ENCODE data around the gene PRDM8. TPM values are rescaled to one million over a fixed set of nuclear protein-coding genes. Genes with fewer than 3 reads are reported as not detected.
"Not testable (repeated sequence)": the region's sequence is repeated elsewhere in the genome, so short reads cannot be mapped to it uniquely, and the experiment has no call there.

The PRDM8 gene
- total and polyA plus RNA-seq, 2 donors: 7.5 to 13.7 TPM

DNA sequence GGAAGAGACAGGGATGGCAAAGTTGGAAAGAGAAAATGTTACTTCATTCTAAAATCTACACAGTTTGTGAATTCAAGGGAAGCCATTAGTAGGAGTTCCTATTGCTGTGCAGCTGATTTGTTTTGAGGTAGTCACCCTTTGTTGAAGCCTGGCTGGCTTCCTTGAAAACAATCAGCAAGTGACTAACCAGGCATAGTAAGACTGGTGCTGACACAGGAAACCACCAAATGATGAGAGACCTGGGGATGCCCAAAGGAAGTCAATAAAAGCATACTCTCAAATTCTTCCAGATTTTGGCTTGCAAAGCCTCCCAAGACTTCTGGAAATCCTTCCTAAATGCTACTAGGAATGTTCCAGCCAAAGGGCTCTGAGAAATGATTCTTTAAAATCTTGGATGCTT lies 23.9 kb upstream of the PRDM8 start:
- H3K4me3 ChIP-seq (ENCODE audit: low read depth, low read length): no peak overlapping the region

DNA sequence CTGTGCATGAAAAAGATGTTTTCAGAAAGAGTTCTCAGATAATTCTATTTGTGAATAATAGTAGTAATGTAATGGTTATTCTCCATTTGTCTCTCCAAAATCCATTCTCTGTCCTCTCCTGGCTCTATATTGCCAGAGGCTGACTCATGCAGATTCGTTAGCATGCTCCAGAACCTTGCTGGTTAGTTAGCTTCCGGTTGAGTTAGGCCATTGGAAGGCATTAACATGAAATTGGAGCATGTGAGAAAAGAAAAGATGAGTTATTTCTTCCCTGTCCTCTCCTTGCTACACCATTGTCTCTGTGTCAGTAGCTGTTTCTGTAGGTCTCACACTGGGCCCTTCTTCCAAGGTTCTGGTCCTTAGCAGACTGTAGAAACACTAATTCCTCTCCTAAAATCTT lies 23.5 kb upstream of the PRDM8 start:
- 76% methylated on average over 2 of the region's 2 CpGs for WGBS

More for the DNA sequence above, 23.9 kb upstream of the PRDM8 start:
- H3K4me1 ChIP-seq (ENCODE audit: insufficient read depth): no peaks in the 10 kb centered on the region
- DNase-seq (ENCODE audit: extremely low spot score): no peak
- H3K36me3 ChIP-seq (ENCODE audit: insufficient read depth): no peaks in the 10 kb centered on the region
- H3K27ac ChIP-seq (ENCODE audit: low read depth): no peak overlapping the region

DNA sequence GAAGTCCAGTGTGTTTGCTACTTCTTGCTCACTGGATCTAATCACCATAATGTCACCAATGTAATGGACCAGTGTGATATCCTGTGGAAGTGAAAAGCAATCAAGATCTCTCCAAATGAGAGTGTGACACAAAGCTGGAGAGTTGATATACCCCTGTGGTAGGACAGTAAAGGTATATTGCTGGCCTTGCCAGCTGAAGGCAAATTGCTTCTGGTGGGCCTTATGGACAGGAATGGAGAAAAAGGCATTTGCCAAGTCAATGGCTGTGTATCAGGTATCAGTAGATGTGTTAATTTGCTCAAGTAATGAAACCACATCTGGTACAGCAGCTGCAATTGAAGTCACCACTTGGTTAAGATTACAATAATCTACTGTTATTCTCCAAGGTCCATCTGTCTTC lies 19.5 kb upstream of the PRDM8 start:
- not testable (repeated sequence) for H3K27ac ChIP-seq (ENCODE audit: low read depth); H3K4me1 ChIP-seq (ENCODE audit: insufficient read depth); H3K4me3 ChIP-seq (ENCODE audit: low read depth, low read length); DNase-seq (ENCODE audit: extremely low spot score); H3K36me3 ChIP-seq (ENCODE audit: insufficient read depth)

More for the DNA sequence above, 23.5 kb upstream of the PRDM8 start:
- DNase-seq (ENCODE audit: extremely low spot score): no peak
- H3K4me3 ChIP-seq (ENCODE audit: low read depth, low read length): no peak overlapping the region
- no peak overlapping the region for H3K27ac ChIP-seq (ENCODE audit: low read depth)
- no peaks in the 10 kb centered on the region for H3K4me1 ChIP-seq (ENCODE audit: insufficient read depth)
- no peaks in the 10 kb centered on the region for H3K36me3 ChIP-seq (ENCODE audit: insufficient read depth)

DNA sequence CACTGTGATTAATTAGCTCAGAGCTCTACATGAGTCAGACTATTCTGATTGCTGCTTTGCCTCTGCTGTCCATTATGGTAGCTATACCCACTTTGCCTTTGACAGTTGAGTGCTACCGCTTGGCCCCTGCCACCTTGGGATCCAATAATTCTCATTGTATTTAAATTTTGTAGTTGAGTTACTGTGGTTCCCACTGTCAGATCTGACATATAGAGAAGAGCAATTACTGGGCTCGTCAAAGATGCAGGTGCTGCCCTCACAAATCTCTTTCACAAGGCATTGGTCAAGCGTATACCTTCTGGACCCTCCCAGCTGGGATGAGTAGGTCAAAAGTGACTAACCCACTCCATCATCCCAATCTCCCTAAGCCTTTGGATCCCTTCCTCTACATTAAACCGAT lies 18.3 kb upstream of the PRDM8 start:
- H3K36me3 ChIP-seq (ENCODE audit: insufficient read depth): no peaks in the 10 kb centered on the region
- no peak for DNase-seq (ENCODE audit: extremely low spot score)
- H3K4me1 ChIP-seq (ENCODE audit: insufficient read depth): no peaks in the 10 kb centered on the region
- H3K27ac ChIP-seq (ENCODE audit: low read depth): no peak overlapping the region
- WGBS: 94% methylated on average over 4 of the region's 4 CpGs
- no peak overlapping the region for H3K4me3 ChIP-seq (ENCODE audit: low read depth, low read length)

DNA sequence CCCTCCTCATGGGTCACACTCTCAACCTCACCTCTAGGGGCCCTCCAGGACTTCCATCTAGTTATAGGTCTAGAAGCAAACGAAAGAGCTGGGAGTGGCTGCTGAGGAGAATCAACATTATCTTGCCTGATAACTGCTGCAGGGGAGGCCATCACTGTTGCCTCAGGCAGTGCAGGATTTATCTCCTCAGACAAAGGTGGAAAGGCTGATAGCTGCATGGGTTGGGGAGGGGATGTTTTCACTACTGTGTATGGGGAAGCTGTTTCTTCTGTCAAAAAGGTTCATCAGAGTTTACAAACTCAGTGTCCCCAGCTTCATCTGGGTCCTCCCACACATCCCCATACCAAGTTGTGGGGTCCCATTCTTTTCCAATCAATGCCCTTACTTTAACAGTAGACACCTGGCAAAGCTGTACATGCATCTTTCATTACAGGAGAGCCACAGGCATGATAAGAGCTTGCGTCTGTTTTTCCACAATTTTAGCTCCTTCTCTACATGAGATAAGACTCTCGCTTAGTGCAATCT lies 17.6 kb upstream of the PRDM8 start:
- Histone ChIP-seq H3K27ac (ENCODE audit: low read depth) (no peak overlapping the region), H3K4me1 (ENCODE audit: insufficient read depth) (no peaks in the 10 kb centered on the region), H3K4me3 (ENCODE audit: low read depth, low read length) (no peak overlapping the region), H3K36me3 (ENCODE audit: insufficient read depth) (no peaks in the 10 kb centered on the region)
- no peak for DNase-seq (ENCODE audit: extremely low spot score)
- WGBS: 85% methylated on average over 3 of the region's 3 CpGs

DNA sequence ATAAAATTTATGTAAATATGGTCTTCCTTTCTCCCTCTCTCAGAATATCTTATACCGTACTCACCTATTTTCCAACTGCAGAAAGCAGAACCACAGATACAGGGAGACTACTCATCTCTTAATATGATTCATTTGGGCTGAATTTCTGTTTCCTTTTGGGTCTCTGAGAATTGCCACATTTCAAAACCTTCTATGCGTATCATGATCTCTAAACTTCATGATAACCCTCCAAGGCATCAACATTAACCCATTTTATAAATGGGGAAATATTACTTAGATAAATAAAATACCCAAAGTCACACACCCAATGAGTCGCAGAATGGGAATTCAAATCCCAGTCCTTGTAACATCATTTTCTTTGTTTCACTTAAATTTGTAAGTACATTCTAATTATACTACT lies 16.6 kb upstream of the PRDM8 start:
- 65% methylated on average over 3 of the region's 3 CpGs for WGBS
- H3K36me3 ChIP-seq (ENCODE audit: insufficient read depth): no peaks in the 10 kb centered on the region

DNA sequence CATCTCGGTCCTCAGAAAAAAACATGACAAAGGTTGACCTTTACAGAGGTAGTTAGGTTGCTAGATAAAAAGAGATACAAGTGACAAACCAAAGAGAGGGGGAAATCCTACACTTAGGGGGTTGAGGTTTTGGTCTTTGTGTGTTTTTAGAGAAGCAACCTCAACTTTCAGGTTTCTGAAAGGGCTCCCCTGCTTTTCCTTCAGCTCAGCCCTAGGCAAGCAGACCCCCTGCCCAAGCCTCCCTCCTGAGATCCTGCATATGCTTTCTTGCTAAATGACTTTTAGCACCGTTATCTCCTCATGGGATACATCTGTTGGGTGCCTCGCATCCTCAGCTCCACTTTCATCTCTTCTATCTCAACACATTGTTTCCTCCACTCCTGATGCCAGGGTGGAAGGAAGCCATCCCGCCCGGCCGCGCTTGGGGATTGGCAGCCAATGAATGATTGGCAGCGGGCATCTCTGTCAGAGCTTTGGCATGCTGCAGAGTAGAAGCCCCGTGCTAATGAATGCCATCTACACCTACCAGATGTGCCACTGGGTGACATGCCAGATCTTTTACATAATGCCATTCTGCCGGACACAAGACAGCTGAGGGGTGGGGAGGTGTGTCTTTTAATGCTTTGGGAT lies 15.0 kb upstream of the PRDM8 start:
- H3K36me3 ChIP-seq (ENCODE audit: insufficient read depth): no peaks in the 10 kb centered on the region
- 43% methylated on average over 10 of the region's 10 CpGs for WGBS
- H3K4me1 ChIP-seq (ENCODE audit: insufficient read depth): no peaks in the 10 kb centered on the region
- H3K27ac ChIP-seq (ENCODE audit: low read depth): no peak overlapping the region
- DNase-seq (ENCODE audit: extremely low spot score): no peak
- H3K4me3 ChIP-seq (ENCODE audit: low read depth, low read length): no peak overlapping the region

More for the DNA sequence above, 16.6 kb upstream of the PRDM8 start:
- Histone ChIP-seq H3K4me1 (ENCODE audit: insufficient read depth) (no peaks in the 10 kb centered on the region), H3K4me3 (ENCODE audit: low read depth, low read length) (no peak overlapping the region), H3K27ac (ENCODE audit: low read depth) (no peak overlapping the region)
- no peak for DNase-seq (ENCODE audit: extremely low spot score)

DNA sequence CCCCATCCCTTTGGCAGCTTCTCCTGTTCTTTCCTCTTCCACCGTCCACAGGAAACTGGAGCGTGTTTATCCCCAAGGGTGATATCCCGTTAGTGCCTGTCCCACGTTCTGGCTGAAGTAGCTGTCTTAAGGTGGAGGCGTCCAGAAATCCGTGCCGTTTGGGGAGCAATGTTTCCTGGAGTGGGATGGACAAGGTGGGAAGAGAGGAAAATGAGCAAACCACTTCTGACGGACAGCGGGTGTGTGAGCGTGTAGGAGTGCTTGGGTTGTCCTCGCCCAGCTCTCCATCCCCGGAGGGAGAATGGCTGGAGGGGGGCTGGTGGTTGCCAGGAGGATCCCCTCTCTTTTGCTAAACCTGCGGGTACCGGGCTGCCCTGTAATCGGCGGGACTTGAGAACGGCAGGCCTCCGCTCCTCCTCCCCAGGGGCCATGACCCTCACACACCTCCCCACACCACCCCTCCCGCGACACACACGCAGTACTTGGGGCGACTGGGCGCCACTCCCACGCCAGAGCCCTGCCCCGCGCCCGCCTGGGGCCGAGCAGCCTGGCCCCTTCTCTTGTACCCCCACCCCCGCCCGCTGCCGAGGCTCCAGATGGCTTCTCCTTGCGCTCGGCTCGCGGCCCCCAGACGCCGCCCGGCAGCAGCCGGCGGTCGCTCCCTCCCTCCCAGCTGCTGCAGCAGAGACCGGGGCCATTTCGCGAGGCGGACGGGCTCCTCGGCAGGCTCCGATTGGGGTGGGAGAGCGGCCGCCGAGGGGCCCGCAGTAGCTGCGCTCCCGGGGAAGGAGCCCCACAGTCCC lies 13.9 kb upstream of the PRDM8 start:
- no peak for DNase-seq (ENCODE audit: extremely low spot score)
- Histone ChIP-seq H3K36me3 (ENCODE audit: insufficient read depth) (no peaks in the 10 kb centered on the region), H3K4me3 (ENCODE audit: low read depth, low read length) (peak overlapping the region; percentile 60), H3K4me1 (ENCODE audit: insufficient read depth) (no peaks in the 10 kb centered on the region), H3K27ac (ENCODE audit: low read depth) (peak overlapping the region; percentile 44)
- WGBS: 3% methylated on average over 54 of the region's 54 CpGs

DNA sequence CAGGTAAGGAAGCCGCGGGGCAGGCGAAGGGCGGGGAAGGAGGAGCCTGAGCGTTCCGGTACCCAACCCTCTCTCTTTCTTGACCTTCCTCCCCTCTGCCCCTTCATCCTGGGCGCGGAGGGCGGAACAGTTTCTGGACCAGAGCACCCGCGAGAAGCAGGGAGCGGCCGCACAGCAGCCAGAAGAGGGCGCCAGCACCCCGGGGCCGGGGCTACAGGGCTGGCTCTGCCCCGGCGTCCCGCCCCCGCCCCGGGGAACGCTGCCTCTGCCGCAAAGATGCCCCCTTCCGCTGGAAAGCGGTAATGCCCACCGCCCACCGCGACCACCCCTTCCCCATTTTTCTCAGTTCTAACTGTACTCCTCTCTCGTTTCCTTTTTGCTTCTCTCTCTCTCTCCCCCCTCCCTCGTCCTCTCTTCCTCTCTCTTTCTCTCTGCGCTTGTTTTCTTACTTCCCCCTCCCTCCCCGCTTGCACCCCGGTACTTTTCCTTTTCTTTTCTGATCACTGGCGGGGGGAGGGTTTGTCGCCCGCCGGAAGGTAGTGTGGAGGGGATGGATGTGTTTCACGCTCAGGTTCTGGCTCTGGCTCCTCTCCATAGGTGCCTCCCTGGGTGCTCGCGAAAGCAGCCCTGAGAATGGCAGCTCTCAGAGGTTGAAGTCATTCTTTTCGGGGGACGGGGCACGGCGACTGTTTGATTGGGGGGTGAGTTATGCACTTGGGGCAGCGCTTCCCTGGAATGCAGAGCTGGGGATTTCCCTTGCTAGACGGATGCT lies 13.1 kb upstream of the PRDM8 start:
- no peaks in the 10 kb centered on the region for H3K36me3 ChIP-seq (ENCODE audit: insufficient read depth)
- H3K27ac ChIP-seq (ENCODE audit: low read depth): peak overlapping the region; percentile 44
- no peak for DNase-seq (ENCODE audit: extremely low spot score)
- under 1% methylated on average over 46 of the region's 46 CpGs for WGBS
- H3K4me3 ChIP-seq (ENCODE audit: low read depth, low read length): peak overlapping the region; percentile 60
- no peaks in the 10 kb centered on the region for H3K4me1 ChIP-seq (ENCODE audit: insufficient read depth)

DNA sequence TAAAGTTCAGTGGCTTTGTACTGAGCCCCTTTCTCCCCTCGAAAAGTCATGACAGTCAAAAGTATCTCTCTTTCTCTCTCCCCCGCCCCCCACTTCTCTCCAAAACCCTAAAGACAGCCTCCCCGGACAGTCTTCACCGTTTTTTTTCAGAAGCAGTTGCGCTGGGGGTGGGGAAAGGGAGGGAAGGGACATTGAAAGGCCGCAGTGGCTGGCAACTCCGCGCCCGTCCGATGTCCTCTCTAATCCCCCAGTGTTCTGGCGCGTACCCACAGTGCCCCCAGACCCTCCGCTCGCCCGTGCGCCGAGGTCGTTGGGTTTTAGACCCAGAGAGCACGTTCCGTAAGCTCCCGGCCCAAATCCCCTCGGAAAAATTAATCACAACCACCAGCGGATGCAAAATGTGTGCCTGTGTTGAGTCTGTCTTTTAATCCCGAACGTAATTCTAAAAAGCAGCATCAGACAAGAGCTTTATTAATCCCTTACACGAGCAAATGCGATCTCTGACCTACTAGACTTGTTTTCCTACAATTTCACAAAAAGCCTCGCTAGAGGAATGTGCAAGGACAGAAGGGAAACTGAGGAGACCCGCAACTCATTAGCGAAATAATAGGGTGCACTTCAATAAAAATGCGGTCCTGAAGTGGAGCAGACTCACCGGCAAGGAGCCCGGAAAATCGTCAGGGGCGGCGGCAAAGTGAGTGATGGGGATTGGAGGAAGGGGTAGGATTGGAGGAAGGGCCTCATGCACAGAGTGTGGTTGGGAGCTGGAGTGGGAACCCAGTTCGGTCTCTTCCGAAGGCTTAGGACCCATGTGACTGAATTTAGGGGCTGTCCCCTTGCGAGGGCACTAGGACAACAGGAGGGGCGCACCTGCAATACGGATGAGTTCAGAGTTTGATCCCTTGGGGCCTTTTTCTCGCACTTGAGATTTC lies 12.2 kb upstream of the PRDM8 start:
- 5% methylated on average over 42 of the region's 42 CpGs for WGBS
- Histone ChIP-seq H3K4me3 (ENCODE audit: low read depth, low read length) (peak overlapping the region; percentile 60), H3K4me1 (ENCODE audit: insufficient read depth) (no peaks in the 10 kb centered on the region), H3K27ac (ENCODE audit: low read depth) (peak overlapping the region; percentile 13), H3K36me3 (ENCODE audit: insufficient read depth) (no peaks in the 10 kb centered on the region)
- DNase-seq (ENCODE audit: extremely low spot score): no peak

DNA sequence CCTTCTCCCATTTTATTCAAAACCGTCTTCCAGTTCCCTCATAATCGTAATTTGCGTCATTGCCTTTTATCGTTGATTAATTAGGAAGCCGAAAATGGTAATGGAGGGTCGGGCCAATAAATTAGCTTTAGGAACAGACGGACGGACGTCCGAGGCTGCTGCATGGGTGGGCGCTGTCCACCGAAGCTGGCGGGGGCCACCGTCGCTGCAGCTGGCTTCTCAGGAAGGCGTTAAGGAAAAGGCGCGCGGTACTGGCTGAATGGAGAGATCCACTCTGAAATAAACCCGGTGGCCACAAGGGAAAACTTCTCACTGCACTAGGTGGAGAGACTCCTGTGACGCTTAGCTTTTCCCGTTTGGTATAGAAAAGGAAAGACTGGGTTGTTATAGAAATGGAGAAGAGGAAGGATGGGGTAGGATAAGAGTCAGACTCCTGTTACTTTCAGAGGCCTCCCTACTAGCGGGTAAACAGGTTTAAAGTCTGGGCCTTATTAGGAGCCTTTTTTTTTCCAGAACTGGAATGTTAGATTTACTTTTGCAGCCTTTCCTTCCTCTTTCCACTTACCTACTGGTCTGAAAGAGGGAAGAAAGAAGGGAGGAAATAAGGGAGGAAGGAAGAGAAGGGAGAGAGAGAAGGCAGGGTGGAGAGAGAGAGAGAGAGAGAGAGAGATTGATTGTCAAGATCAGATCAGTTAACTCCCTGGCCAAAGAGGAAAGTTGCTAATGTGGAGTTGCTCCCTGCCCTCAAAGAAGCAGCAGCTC lies 11.3 kb upstream of the PRDM8 start:
- no peaks in the 10 kb centered on the region for H3K36me3 ChIP-seq (ENCODE audit: insufficient read depth)
- no peak overlapping the region for H3K27ac ChIP-seq (ENCODE audit: low read depth)
- WGBS: 35% methylated on average over 23 of the region's 23 CpGs
- no peak for DNase-seq (ENCODE audit: extremely low spot score)
- H3K4me1 ChIP-seq (ENCODE audit: insufficient read depth): no peaks in the 10 kb centered on the region
- H3K4me3 ChIP-seq (ENCODE audit: low read depth, low read length): no peak overlapping the region

DNA sequence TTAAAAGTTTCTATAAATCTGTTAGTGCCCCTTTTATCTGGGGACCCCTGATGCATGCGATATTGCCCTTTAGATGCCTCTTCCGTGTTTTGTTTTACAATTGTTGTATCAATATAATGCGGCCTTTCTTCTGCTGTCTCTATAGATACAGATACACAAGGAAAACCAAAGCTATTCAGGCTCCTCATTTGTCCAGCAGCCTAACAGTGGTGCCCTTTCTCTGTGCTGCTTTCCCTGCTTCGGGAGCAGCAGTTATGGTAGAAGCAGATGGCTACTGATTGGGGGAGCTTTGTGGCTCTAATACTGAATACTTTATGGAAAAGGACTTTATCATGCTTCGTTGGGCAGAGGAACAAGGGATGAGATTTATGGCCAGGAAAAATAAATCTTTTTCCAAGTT lies 10.6 kb upstream of the PRDM8 start:
- H3K27ac ChIP-seq (ENCODE audit: low read depth): no peak overlapping the region
- no peak overlapping the region for H3K4me3 ChIP-seq (ENCODE audit: low read depth, low read length)
- no peak for DNase-seq (ENCODE audit: extremely low spot score)
- 81% methylated on average over 5 of the region's 5 CpGs for WGBS
- no peaks in the 10 kb centered on the region for H3K36me3 ChIP-seq (ENCODE audit: insufficient read depth)
- no peaks in the 10 kb centered on the region for H3K4me1 ChIP-seq (ENCODE audit: insufficient read depth)
